Endodermal cell (in vitro differentiated cells): Measurements from ENCODE around the gene ADAMTS2. TPM values are rescaled to one million over a fixed set of nuclear protein-coding genes. Genes with fewer than 3 reads are reported as not detected.

Experiments used
- DNase-seq: peaks from one replicate; pipeline ENCODE4 v3.0.0-alpha.2; 2017
- H3K27ac ChIP-seq: 2 replicates; pipeline ENCODE4 v1.5.1; 2013; ENCODE audit warnings: mild to moderate bottlenecking, low read depth, low read length, moderate library complexity
- H3K27me3 ChIP-seq: 2 replicates; pipeline ENCODE4 v1.6.1; 2013; ENCODE audit warnings: mild to moderate bottlenecking, low read length, moderate library complexity; ENCODE audit not compliant: insufficient read depth, control insufficient read depth, poor library complexity, severe bottlenecking
- H3K36me3 ChIP-seq: 2 replicates; pipeline ENCODE4 v1.7.0; 2013; ENCODE audit warnings: mild to moderate bottlenecking, low read length, moderate library complexity; ENCODE audit not compliant: control insufficient read depth, insufficient read depth
- H3K4me1 ChIP-seq: one replicate; pipeline ENCODE4 v1.7.0; 2013; ENCODE audit warnings: low read length; ENCODE audit not compliant: control insufficient read depth, insufficient read depth
- H3K4me3 ChIP-seq: 2 replicates; pipeline ENCODE4 v1.5.1; 2013; ENCODE audit warnings: mild to moderate bottlenecking, low read length, moderate library complexity
- H3K9ac ChIP-seq: 2 replicates; pipeline ENCODE4 v1.6.1; 2013; ENCODE audit warnings: mild to moderate bottlenecking, low read length, moderate library complexity; ENCODE audit not compliant: poor library complexity, severe bottlenecking; ENCODE audit errors: extremely low read depth
- H3K9me3 ChIP-seq: 2 replicates; pipeline ENCODE4 v1.6.1; 2013; ENCODE audit warnings: mild to moderate bottlenecking, low read length, moderate library complexity; ENCODE audit not compliant: control insufficient read depth
- H3K27ac Mint-ChIP-seq: 2 replicates; pipeline ENCODE4 v1.8.0; 2020; ENCODE audit warnings: mixed read lengths
- H3K27me3 Mint-ChIP-seq: 2 replicates; pipeline ENCODE4 v1.8.0; 2021; ENCODE audit warnings: mild to moderate bottlenecking, mixed read lengths; ENCODE audit not compliant: insufficient read depth
- H3K36me3 Mint-ChIP-seq: 2 replicates; pipeline ENCODE4 v1.8.0; 2020; ENCODE audit warnings: low read depth, mixed read lengths
- H3K4me1 Mint-ChIP-seq: 2 replicates; pipeline ENCODE4 v1.8.0; 2020; ENCODE audit warnings: mixed read lengths
- H3K4me3 Mint-ChIP-seq: 2 replicates; pipeline ENCODE4 v1.8.0; 2020; ENCODE audit warnings: mild to moderate bottlenecking, moderate library complexity, mixed read lengths
- H3K9me3 Mint-ChIP-seq: 2 replicates; pipeline ENCODE4 v1.8.0; 2020; ENCODE audit warnings: mild to moderate bottlenecking, mixed read lengths
- WGBS, 2 experiments: methylation state at CpG; one replicate each; pipeline versions ENCODE4 v1.1.5 to v1.1.7; 2013; ENCODE audit warnings: missing lambda C conversion rate in 2 of 2, mixed read lengths in 1 of 2; ENCODE audit not compliant: insufficient coverage in 1 of 2, insufficient read length in 1 of 2; 5-methylcytosine and 5-hydroxymethylcytosine counted together
- total RNA-seq, 2 donors: library from RNA; stranded (reverse); fragmentation: NEBNext Ultra II Directional in 1 of 2; extraction: Animal tissue kit (Norgen Biotek cat#: 25700) in 1 of 2; gene quantifications; 2 replicates in 1 of 2; 3 replicates in 1 of 2; pipeline ENCODE4 v1.2.1, GENCODE V29; 2021
- TF ChIP-seq, protein P1 (sequence below): fragments of 200-600 bp; sonication (generic); conservative IDR thresholded peaks from 2 replicates; pipeline ENCODE4 v1.5.0; 2021; ENCODE audit warnings: antibody characterized with exemption, mild to moderate bottlenecking

The ADAMTS2 gene
- total RNA-seq, 2 donors from 2014 or later = 1.2 to 2.6 TPM

DNA sequence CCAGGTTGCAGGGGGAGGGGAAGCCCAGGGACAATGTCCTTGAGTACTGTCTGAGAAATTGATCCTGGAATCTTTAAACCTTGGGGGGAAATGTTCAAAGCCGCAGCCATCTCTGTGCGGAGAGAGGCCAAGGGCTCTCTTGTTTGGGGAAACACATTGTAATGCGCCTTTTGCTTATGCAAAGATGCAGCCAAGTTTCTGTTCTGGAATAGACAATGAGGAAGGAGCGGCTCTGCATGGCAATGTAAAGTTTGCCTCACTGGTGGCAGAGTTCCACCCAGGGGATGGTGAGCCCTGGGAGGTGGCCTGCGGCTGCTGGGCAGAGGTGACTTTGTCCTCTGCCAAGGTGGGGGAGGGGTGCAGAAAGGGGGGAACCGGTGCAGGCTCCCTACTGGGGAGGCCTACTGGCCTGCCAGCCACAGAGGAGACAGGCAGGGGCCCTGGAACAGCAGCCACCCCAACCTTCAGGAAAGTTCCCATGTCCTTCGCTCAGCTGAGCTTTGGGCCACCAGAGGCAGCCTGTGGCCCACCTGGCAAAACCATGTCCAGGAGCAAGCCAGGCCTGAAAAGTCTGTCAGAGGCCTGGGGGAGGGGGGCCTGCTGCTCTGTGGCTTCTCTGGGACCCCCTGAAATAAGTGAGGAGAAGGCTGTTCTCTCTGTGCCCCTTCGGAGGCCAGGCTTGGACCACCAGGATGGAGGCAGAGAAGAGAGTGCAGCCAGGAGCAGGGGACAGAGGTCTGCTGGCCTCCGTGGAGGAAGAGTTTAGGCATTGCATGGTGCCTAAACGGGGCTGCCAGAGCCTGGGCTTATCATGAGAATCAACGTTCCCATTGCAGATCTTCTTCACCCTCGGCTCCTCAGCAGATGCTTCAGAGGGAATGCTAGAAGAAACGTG is 157.3 kb downstream of the ADAMTS2 start:
- Mint-ChIP-seq H3K36me3 (no peaks in the 10 kb centered on the region), H3K9me3 (no peaks in the 10 kb centered on the region), H3K27ac (no peak overlapping the region), H3K4me1 (peaks cover 4% of the 10 kb centered on the region), H3K4me3 (no peak overlapping the region), H3K27me3 (peaks cover 1% of the 10 kb centered on the region)
- Histone ChIP-seq H3K9ac (no peak overlapping the region), H3K27ac (peak overlapping the region; percentile 32), H3K4me1 (no peaks in the 10 kb centered on the region), H3K9me3 (no peaks in the 10 kb centered on the region), H3K4me3 (no peak overlapping the region), H3K27me3 (no peaks in the 10 kb centered on the region), H3K36me3 (no peaks in the 10 kb centered on the region)
- no peak for DNase-seq
- TF ChIP-seq, protein P1, sequence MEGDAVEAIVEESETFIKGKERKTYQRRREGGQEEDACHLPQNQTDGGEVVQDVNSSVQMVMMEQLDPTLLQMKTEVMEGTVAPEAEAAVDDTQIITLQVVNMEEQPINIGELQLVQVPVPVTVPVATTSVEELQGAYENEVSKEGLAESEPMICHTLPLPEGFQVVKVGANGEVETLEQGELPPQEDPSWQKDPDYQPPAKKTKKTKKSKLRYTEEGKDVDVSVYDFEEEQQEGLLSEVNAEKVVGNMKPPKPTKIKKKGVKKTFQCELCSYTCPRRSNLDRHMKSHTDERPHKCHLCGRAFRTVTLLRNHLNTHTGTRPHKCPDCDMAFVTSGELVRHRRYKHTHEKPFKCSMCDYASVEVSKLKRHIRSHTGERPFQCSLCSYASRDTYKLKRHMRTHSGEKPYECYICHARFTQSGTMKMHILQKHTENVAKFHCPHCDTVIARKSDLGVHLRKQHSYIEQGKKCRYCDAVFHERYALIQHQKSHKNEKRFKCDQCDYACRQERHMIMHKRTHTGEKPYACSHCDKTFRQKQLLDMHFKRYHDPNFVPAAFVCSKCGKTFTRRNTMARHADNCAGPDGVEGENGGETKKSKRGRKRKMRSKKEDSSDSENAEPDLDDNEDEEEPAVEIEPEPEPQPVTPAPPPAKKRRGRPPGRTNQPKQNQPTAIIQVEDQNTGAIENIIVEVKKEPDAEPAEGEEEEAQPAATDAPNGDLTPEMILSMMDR = no peak
- WGBS, 2 experiments = 86 to 93% methylated on average over 5 to 13 of the region's 13 CpGs

DNA sequence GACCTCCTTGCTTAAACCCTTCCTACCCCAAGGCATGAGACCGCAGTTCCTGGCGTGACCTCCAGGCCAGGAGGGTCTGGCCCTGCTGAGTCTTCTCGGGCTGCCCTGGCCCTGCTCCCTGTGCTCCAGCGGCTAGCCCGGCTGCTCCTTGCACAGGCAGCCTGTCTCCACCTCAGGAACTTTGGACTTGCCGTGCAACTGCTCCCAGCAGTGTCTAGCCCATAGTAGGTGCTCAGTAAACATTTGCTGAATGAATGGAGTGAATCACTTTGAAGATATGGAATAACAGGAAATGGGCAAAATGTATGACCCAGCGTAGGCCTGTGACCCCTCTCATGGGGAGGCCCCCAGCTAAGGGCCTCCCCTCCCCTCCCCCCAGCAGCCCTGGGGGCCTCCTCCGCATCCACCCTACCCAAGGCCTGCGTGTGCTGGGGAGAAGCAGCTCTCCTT is 158.0 kb downstream of the ADAMTS2 start:
- Mint-ChIP-seq H3K4me1 (peaks cover 4% of the 10 kb centered on the region), H3K36me3 (no peaks in the 10 kb centered on the region), H3K27ac (no peak overlapping the region), H3K9me3 (no peaks in the 10 kb centered on the region), H3K4me3 (no peak overlapping the region), H3K27me3 (peaks cover 1% of the 10 kb centered on the region)
- H3K27ac ChIP-seq = peak overlapping the region; percentile 32
- H3K9ac ChIP-seq = no peak overlapping the region
- no peaks in the 10 kb centered on the region for H3K36me3 ChIP-seq
- H3K4me1 ChIP-seq = no peaks in the 10 kb centered on the region
- H3K27me3 ChIP-seq = no peaks in the 10 kb centered on the region
- no peak overlapping the region for H3K4me3 ChIP-seq
- DNase-seq = peak; percentile 86
- TF ChIP-seq, protein P1 = peak; percentile 73
- no peaks in the 10 kb centered on the region for H3K9me3 ChIP-seq
- 91 to 96% methylated on average over 3 to 9 of the region's 9 CpGs for WGBS, 2 experiments

GRCh38 chr5:179186801-179187200 is 158.5 kb downstream of the ADAMTS2 start:
- Mint-ChIP-seq H3K4me1 (peaks cover 4% of the 10 kb centered on the region), H3K27ac (peak overlapping the region; percentile 13), H3K9me3 (no peaks in the 10 kb centered on the region), H3K27me3 (peaks cover 1% of the 10 kb centered on the region), H3K36me3 (no peaks in the 10 kb centered on the region), H3K4me3 (no peak overlapping the region)
- Histone ChIP-seq H3K4me1 (no peaks in the 10 kb centered on the region), H3K27me3 (no peaks in the 10 kb centered on the region), H3K36me3 (no peaks in the 10 kb centered on the region), H3K9me3 (no peaks in the 10 kb centered on the region), H3K9ac (no peak overlapping the region), H3K4me3 (no peak overlapping the region), H3K27ac (no peak overlapping the region)
- TF ChIP-seq, protein P1 = no peak
- WGBS, 2 experiments = 85 to 92% methylated on average over 4 to 12 of the region's 12 CpGs
- no peak for DNase-seq
